Neural progenitor cell (in vitro differentiated cells): ENCODE measurements around the gene NAA10. TPM values are rescaled to one million over a fixed set of nuclear protein-coding genes. Genes with fewer than 3 reads are reported as not detected.
A peak's percentile ranks its signal among the peaks of the same experiment; 100 is the strongest.

Experiments
- DNase-seq: peaks from one replicate; pipeline ENCODE4 v3.0.0-alpha.2; 2016; ENCODE audit warnings: low spot score
- H2AFZ ChIP-seq: fragments of 200-600 bp; sonication (generic); replicated peaks from 2 replicates; pipeline ENCODE4 v1.6.1; 2016; ENCODE audit warnings: antibody characterized with exemption
- H3F3A ChIP-seq: fragments of 200-600 bp; sonication (generic); 2 replicates; pipeline ENCODE4 v1.6.1; 2016; ENCODE audit warnings: antibody characterized with exemption, low read depth
- H3K27ac ChIP-seq: fragments of 200-600 bp; sonication (generic); 2 replicates; pipeline ENCODE4 v1.5.1; 2016; ENCODE audit warnings: mild to moderate bottlenecking
- H3K27me3 ChIP-seq: fragments of 200-600 bp; sonication (generic); 2 replicates; pipeline ENCODE4 v1.6.1; 2016; ENCODE audit warnings: mild to moderate bottlenecking, moderate library complexity
- H3K36me3 ChIP-seq: fragments of 200-600 bp; sonication (generic); 2 replicates; pipeline ENCODE4 v1.5.1; 2016
- H3K4me1 ChIP-seq: fragments of 200-600 bp; sonication (generic); 2 replicates; pipeline ENCODE4 v1.6.1; 2016; ENCODE audit warnings: mixed run types
- H3K4me2 ChIP-seq: fragments of 200-600 bp; sonication (generic); 2 replicates; pipeline ENCODE4 v1.6.1; 2016
- H3K4me3 ChIP-seq: fragments of 200-600 bp; sonication (generic); 2 replicates; pipeline ENCODE4 v1.5.1; 2016
- H3K79me2 ChIP-seq: fragments of 200-600 bp; sonication (generic); 2 replicates; pipeline ENCODE4 v1.6.1; 2016; ENCODE audit warnings: low read depth
- H3K9ac ChIP-seq: fragments of 200-600 bp; sonication (generic); 2 replicates; pipeline ENCODE4 v1.6.1; 2016
- H3K9me3 ChIP-seq: fragments of 200-600 bp; sonication (generic); 2 replicates; pipeline ENCODE4 v1.5.1; 2016; ENCODE audit warnings: low read depth
- H4K20me1 ChIP-seq: fragments of 200-600 bp; sonication (generic); 2 replicates; pipeline ENCODE4 v1.6.1; 2016; ENCODE audit warnings: low read depth
- H3K27ac Mint-ChIP-seq: 3 replicates; pipeline ENCODE4 v1.8.0; 2021; ENCODE audit warnings: mixed read lengths
- H3K27me3 Mint-ChIP-seq: 2 replicates; pipeline ENCODE4 v1.8.0; 2022; ENCODE audit warnings: low read depth, mild to moderate bottlenecking, inconsistent platforms, moderate library complexity, mixed read lengths; ENCODE audit not compliant: insufficient read depth
- H3K36me3 Mint-ChIP-seq: 3 replicates; pipeline ENCODE4 v1.8.0; 2021; ENCODE audit warnings: mixed read lengths
- H3K4me1 Mint-ChIP-seq: 3 replicates; pipeline ENCODE4 v1.8.0; 2021; ENCODE audit warnings: mixed read lengths
- H3K4me3 Mint-ChIP-seq: 3 replicates; pipeline ENCODE4 v1.8.0; 2021; ENCODE audit warnings: mild to moderate bottlenecking, moderate library complexity, mixed read lengths
- H3K9me3 Mint-ChIP-seq: 3 replicates; pipeline ENCODE4 v1.8.0; 2020; ENCODE audit warnings: mixed read lengths
- EZH2 ChIP-seq: fragments of 200-600 bp; sonication (generic); IDR thresholded peaks from 2 replicates; pipeline ENCODE4 v1.6.1; 2017; ENCODE audit warnings: antibody characterized with exemption, mild to moderate bottlenecking, moderate library complexity
- EZH2phosphoT487 ChIP-seq: fragments of 200-600 bp; sonication (generic); IDR thresholded peaks from 2 replicates; pipeline ENCODE4 v1.6.1; 2017; ENCODE audit warnings: antibody characterized with exemption
- total RNA-seq: library from RNA; depleted of rRNA; stranded (reverse); fragments of >200 nt; gene quantifications from 2 replicates; pipeline ENCODE4 v1.2.3, GENCODE V29; 2015; ENCODE audit warnings: low replicate concordance
- TF ChIP-seq, protein P1 (sequence below): fragments of 200-600 bp; sonication (generic); IDR thresholded peaks from 2 replicates; pipeline ENCODE4 v1.5.1; 2017; ENCODE audit warnings: antibody characterized with exemption, mild to moderate bottlenecking

The NAA10 gene
- total RNA-seq, 1 donor from 2014 or later: 55.5 TPM

- Histone ChIP-seq H3K4me1 (no peaks in the 10 kb centered on the region), H3K4me2 (no peak overlapping the region), H3K4me3 (no peak overlapping the region), H2AFZ (no peak overlapping the region), H3K79me2 (no peaks in the 10 kb centered on the region), H3K9ac (no peak overlapping the region), H4K20me1 (no peaks in the 10 kb centered on the region), H3K27me3 (no peaks in the 10 kb centered on the region), H3K9me3 (no peaks in the 10 kb centered on the region), H3K36me3 (no peaks in the 10 kb centered on the region), H3F3A (no peaks in the 10 kb centered on the region), H3K27ac (no peak overlapping the region)
- H3K36me3 Mint-ChIP-seq: no peaks in the 10 kb centered on the region
- no peak overlapping the region for H3K4me3 Mint-ChIP-seq
- H3K27me3 Mint-ChIP-seq: peaks cover 6% of the 10 kb centered on the region
- H3K27ac Mint-ChIP-seq: no peak overlapping the region
- no peak for DNase-seq
- TF ChIP-seq EZH2 (no peak), EZH2phosphoT487 (no peak)
- TF ChIP-seq, protein P1, sequence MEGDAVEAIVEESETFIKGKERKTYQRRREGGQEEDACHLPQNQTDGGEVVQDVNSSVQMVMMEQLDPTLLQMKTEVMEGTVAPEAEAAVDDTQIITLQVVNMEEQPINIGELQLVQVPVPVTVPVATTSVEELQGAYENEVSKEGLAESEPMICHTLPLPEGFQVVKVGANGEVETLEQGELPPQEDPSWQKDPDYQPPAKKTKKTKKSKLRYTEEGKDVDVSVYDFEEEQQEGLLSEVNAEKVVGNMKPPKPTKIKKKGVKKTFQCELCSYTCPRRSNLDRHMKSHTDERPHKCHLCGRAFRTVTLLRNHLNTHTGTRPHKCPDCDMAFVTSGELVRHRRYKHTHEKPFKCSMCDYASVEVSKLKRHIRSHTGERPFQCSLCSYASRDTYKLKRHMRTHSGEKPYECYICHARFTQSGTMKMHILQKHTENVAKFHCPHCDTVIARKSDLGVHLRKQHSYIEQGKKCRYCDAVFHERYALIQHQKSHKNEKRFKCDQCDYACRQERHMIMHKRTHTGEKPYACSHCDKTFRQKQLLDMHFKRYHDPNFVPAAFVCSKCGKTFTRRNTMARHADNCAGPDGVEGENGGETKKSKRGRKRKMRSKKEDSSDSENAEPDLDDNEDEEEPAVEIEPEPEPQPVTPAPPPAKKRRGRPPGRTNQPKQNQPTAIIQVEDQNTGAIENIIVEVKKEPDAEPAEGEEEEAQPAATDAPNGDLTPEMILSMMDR: no peak
- peaks cover 18% of the 10 kb centered on the region for H3K4me1 Mint-ChIP-seq
- peaks cover 20% of the 10 kb centered on the region for H3K9me3 Mint-ChIP-seq
These were observed 32.5 kb downstream of the NAA10 start for GRCh38 chrX:153902385-153902784.

DNA sequence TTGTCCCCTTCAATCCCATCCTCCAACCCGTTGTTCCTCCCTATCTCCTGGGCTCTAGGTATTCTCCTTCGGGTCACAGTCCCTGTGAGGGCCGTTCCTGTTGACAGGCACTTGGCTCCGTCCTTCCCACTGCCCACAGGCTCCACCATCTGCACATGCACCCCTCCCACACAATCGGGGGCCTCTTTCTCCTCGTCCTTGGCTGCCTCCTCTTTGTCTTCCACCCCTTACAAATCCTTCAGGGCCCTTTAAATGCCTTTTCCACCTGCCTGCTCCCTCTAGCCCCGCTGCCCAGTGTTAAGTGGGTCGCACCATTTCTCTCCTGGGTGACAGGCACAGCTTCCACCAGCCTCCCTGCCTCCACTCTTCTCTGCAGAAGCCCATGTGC is 33.1 kb downstream of the NAA10 start:
- Histone ChIP-seq H3K27me3 (no peaks in the 10 kb centered on the region), H3K4me2 (no peak overlapping the region), H3K27ac (no peak overlapping the region), H3K4me3 (no peak overlapping the region), H3K9me3 (no peaks in the 10 kb centered on the region), H3K4me1 (no peaks in the 10 kb centered on the region), H4K20me1 (no peaks in the 10 kb centered on the region), H3K79me2 (no peaks in the 10 kb centered on the region), H3K9ac (no peak overlapping the region), H2AFZ (no peak overlapping the region), H3K36me3 (no peaks in the 10 kb centered on the region), H3F3A (no peaks in the 10 kb centered on the region)
- Mint-ChIP-seq H3K4me1 (peaks cover 18% of the 10 kb centered on the region), H3K27ac (no peak overlapping the region), H3K9me3 (peaks cover 20% of the 10 kb centered on the region), H3K27me3 (peaks cover 6% of the 10 kb centered on the region), H3K36me3 (no peaks in the 10 kb centered on the region), H3K4me3 (no peak overlapping the region)
- no peak for TF ChIP-seq EZH2phosphoT487
- TF ChIP-seq, protein P1: no peak
- no peak for TF ChIP-seq EZH2
- DNase-seq: no peak

DNA sequence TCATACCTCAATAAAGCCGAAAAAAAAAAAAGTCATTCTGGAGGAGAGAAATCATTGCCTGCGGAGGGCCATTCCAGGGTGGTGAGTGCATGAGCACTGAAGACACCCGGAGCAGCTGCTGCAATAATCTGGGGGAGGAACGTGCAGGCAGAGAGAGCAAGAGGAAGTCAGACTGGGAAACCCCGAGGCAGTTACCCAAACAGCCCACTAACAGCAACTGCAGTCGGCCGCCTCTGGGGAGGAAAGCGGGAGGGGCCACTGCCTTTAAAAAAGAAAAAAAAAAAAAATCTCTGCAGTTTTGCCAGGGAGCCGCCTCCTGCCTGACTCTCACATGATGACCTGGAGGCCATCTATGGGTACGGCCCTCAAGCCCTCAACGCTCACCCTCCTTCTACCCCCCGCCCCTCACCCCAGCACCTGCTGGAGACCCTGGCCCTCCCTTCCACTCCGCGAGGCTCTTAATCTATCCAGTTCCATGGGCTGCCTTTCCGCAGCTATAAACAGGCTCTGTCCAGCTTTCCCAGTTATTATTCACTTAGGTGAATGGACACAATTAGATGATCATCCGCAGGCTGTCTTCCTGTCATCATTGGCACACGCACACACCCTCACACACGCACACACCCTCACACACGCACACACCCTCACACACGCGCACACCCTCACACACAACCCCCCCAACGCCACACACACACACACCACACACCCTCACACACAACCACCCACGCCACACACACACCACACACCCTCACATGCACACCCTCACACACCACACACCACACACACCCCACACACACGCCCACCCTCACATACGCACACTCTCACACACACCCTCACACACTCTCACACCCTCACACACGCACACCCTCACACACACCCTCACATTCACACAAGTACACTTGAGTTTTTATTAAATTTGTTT is 33.7 kb downstream of the NAA10 start:
- Histone ChIP-seq H3K4me3 (no peak overlapping the region), H4K20me1 (no peaks in the 10 kb centered on the region), H3F3A (no peaks in the 10 kb centered on the region), H3K9me3 (no peaks in the 10 kb centered on the region), H3K4me1 (peaks cover 3% of the 10 kb centered on the region), H3K4me2 (no peak overlapping the region), H3K9ac (no peak overlapping the region), H3K27me3 (no peaks in the 10 kb centered on the region), H3K27ac (no peak overlapping the region), H2AFZ (no peak overlapping the region), H3K36me3 (no peaks in the 10 kb centered on the region), H3K79me2 (no peaks in the 10 kb centered on the region)
- Mint-ChIP-seq H3K9me3 (peaks cover 20% of the 10 kb centered on the region), H3K4me3 (peak overlapping the region; percentile 58), H3K36me3 (no peaks in the 10 kb centered on the region), H3K4me1 (peaks cover 18% of the 10 kb centered on the region), H3K27me3 (peaks cover 6% of the 10 kb centered on the region), H3K27ac (peak overlapping the region; percentile 65)
- DNase-seq: peak; percentile 35
- TF ChIP-seq, protein P1: no peak
- TF ChIP-seq EZH2: no peak
- no peak for TF ChIP-seq EZH2phosphoT487
